HEK293T (cell line): ENCODE measurements around the gene SENP5.

Experiments
- BHLHE40 ChIP-seq: fragments of 450-650 bp; IDR thresholded peaks from 2 replicates; pipeline ENCODE4 v1.6.1; 2016; ENCODE audit warnings: mild to moderate bottlenecking, moderate library complexity, borderline replicate concordance
- LEF1 ChIP-seq: fragments of 450-650 bp; IDR thresholded peaks from 2 replicates; pipeline ENCODE4 v1.6.1; 2017; ENCODE audit warnings: mild to moderate bottlenecking, borderline replicate concordance

DNA sequence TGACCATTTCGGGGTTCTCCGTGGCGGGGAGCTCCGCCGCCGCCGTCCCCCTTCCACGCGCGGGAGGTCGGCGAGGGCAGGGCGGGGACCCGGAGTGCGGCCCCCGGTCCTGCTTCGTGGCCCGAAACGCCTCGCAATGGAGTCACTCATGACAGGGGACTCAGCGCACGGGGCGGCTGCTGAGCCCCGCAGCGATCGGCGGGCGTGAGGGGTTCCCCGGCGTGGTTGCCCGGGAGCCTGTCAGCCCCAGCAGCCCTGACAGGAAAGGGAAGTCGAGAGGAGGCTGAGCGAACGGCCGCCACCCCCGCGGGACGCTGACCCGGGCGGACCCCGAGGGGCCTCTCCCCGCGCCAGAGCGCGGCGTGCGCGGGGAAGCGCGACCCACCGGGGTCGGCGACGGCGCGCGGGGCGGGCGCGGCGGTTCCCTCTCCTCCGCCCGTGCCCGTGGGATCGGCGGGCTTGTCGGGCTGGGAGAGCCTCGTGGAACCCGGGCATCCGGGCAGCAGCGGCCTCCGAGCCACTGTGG lies 101.5 kb downstream of the SENP5 start:
- TF ChIP-seq BHLHE40 (no peak), LEF1 (no peak)
